IMR-90 (cell line): ENCODE measurements around the gene CSRNP3. TPM values are rescaled to one million over a fixed set of nuclear protein-coding genes. Genes with fewer than 3 reads are reported as not detected.

Experiments
- ATAC-seq: fragments of 200-7000 bp; cut with Tn5 transposase; 2 replicates; pipeline ENCODE4 v1.9.1; 2020; ENCODE audit warnings: low read depth, mild to moderate bottlenecking, moderate library complexity
- BruUV-seq: library from RNA; stranded (reverse); fragments of 400-500 nt; replicated peaks from 2 replicates; lab custom pipeline; 2021; lab: Mats Ljungman, UMichigan
- CTCF ChIA-PET: fragments of 300-600 bp; formaldehyde crosslinking; extraction: SDS; loops from one replicate; lab custom pipeline; 2021; ENCODE audit warnings: antibody characterized with exemption; lab: Yijun Ruan, JAX
- POLR2A ChIA-PET: fragments of 300-600 bp; sonication (Branson Sonifier 250); formaldehyde crosslinking; loops from one replicate; lab custom pipeline; 2022; ENCODE audit warnings: antibody characterized with exemption; ENCODE audit not compliant: unreplicated experiment; lab: Charles Lee
- DNase-seq: peaks from one replicate; pipeline ENCODE4 v3.0.0; 2013
- H2AFZ ChIP-seq: replicated peaks from 2 replicates; pipeline ENCODE3; 2013; ENCODE audit warnings: low read length, mild to moderate bottlenecking; ENCODE audit not compliant: poor library complexity
- H2AK5ac ChIP-seq: 2 replicates; pipeline ENCODE4 v1.6.1; 2013; ENCODE audit warnings: low read depth, low read length, inconsistent platforms
- H2AK9ac ChIP-seq: replicated peaks from 2 replicates; pipeline ENCODE3; 2013; ENCODE audit warnings: mild to moderate bottlenecking, low read depth, low read length, moderate library complexity; ENCODE audit not compliant: poor library complexity
- H2BK120ac ChIP-seq: 2 replicates; pipeline ENCODE4 v1.6.1; 2013; ENCODE audit warnings: low read depth, low read length, inconsistent platforms
- H2BK15ac ChIP-seq: 3 replicates; pipeline ENCODE4 v1.6.1; 2013; ENCODE audit warnings: low read depth, low read length, inconsistent platforms
- H2BK20ac ChIP-seq: 2 replicates; pipeline ENCODE4 v1.6.1; 2013; ENCODE audit warnings: low read depth, mild to moderate bottlenecking, inconsistent platforms, low read length, moderate library complexity
- H2BK5ac ChIP-seq: 2 replicates; pipeline ENCODE4 v1.6.1; 2013; ENCODE audit warnings: mild to moderate bottlenecking, low read depth, low read length, inconsistent platforms; ENCODE audit not compliant: poor library complexity, severe bottlenecking
- H3K14ac ChIP-seq: replicated peaks from 2 replicates; pipeline ENCODE4 v1.6.1; 2013; ENCODE audit warnings: low read depth, low read length, inconsistent platforms
- H3K18ac ChIP-seq: 2 replicates; pipeline ENCODE4 v1.6.1; 2013; ENCODE audit warnings: low read depth, low read length, control low read depth
- H3K23ac ChIP-seq: 2 replicates; pipeline ENCODE4 v1.6.1; 2013; ENCODE audit warnings: low read depth, low read length, inconsistent platforms
- H3K27ac ChIP-seq: 2 replicates; pipeline ENCODE4 v1.5.1; 2013; ENCODE audit warnings: mild to moderate bottlenecking, control low read depth, low read length; ENCODE audit not compliant: insufficient read depth
- H3K27me3 ChIP-seq: 2 replicates; pipeline ENCODE4 v1.6.1; 2013; ENCODE audit warnings: low read length; ENCODE audit not compliant: control insufficient read depth, insufficient read depth
- H3K36me3 ChIP-seq: 2 replicates; pipeline ENCODE4 v1.6.1; 2013; ENCODE audit warnings: low read length, mixed read lengths; ENCODE audit not compliant: control insufficient read depth, insufficient read depth
- H3K4ac ChIP-seq: 2 replicates; pipeline ENCODE4 v1.6.1; 2013; ENCODE audit warnings: low read depth, low read length, inconsistent platforms
- H3K4me1 ChIP-seq: 2 replicates; pipeline ENCODE4 v1.6.1; 2013; ENCODE audit warnings: low read length, mixed read lengths; ENCODE audit not compliant: control insufficient read depth, insufficient read depth
- H3K4me2 ChIP-seq: 2 replicates; pipeline ENCODE4 v1.6.1; 2013; ENCODE audit warnings: low read depth, mild to moderate bottlenecking, control low read depth, low read length, moderate library complexity
- H3K4me3 ChIP-seq: 2 replicates; pipeline ENCODE4 v1.5.1; 2013; ENCODE audit warnings: low read depth, mild to moderate bottlenecking, control low read depth, low read length, moderate library complexity; ENCODE audit not compliant: insufficient read depth
- H3K56ac ChIP-seq: 2 replicates; pipeline ENCODE4 v1.6.1; 2013; ENCODE audit warnings: low read length, inconsistent platforms; ENCODE audit not compliant: insufficient read depth; ENCODE audit errors: extremely low read depth
- H3K79me1 ChIP-seq, 2 experiments: 2 replicates each; pipeline ENCODE4 v1.6.1; 2013; ENCODE audit warnings: low read length in 2 of 2, inconsistent platforms in 1 of 2, low read depth in 1 of 2
- H3K9ac ChIP-seq: 2 replicates; pipeline ENCODE4 v1.6.1; 2013; ENCODE audit warnings: low read depth, low read length, control low read depth
- H3K9me1 ChIP-seq: 2 replicates; pipeline ENCODE4 v1.6.1; 2013; ENCODE audit warnings: low read length, inconsistent platforms; ENCODE audit not compliant: insufficient read depth
- H3K9me3 ChIP-seq: 2 replicates; pipeline ENCODE4 v1.6.1; 2013; ENCODE audit warnings: low read length; ENCODE audit not compliant: control insufficient read depth, insufficient read depth
- H4K20me1 ChIP-seq: 2 replicates; pipeline ENCODE4 v1.6.1; 2013; ENCODE audit warnings: low read length, inconsistent platforms; ENCODE audit not compliant: insufficient read depth
- H4K5ac ChIP-seq: 2 replicates; pipeline ENCODE4 v1.6.1; 2013; ENCODE audit warnings: mild to moderate bottlenecking, low read depth, low read length, control low read depth
- H4K8ac ChIP-seq, 2 experiments: 2 replicates each; pipeline ENCODE4 v1.6.1; 2013; ENCODE audit warnings: low read depth in 2 of 2, low read length in 2 of 2, control low read depth in 1 of 2, inconsistent platforms in 1 of 2
- H4K91ac ChIP-seq: 2 replicates; pipeline ENCODE4 v1.6.1; 2013; ENCODE audit warnings: low read depth, low read length, inconsistent platforms; ENCODE audit not compliant: insufficient read depth
- BHLHE40 ChIP-seq: fragments of 150-350 bp; IDR thresholded peaks from 2 replicates; pipeline ENCODE4 v1.6.1; 2016; ENCODE audit warnings: mild to moderate bottlenecking, low read depth, low read length
- CEBPB ChIP-seq: IDR thresholded peaks from 2 replicates; pipeline ENCODE4 v1.6.1; 2012; ENCODE audit warnings: low read depth, low read length, improper control_type of control experiment
- CHD1 ChIP-seq: IDR thresholded peaks from 2 replicates; pipeline ENCODE4 v1.6.1; 2012; ENCODE audit warnings: low read depth, low read length, improper control_type of control experiment
- CTCF ChIP-seq: conservative IDR thresholded peaks from 2 replicates; pipeline ENCODE4 v1.5.1; 2012; ENCODE audit warnings: mild to moderate bottlenecking, low read depth, low read length, improper control_type of control experiment
- ELK1 ChIP-seq: fragments of 150-350 bp; IDR thresholded peaks from 2 replicates; pipeline ENCODE4 v1.6.1; 2016; ENCODE audit warnings: low read depth, mild to moderate bottlenecking, low read length, moderate library complexity, borderline replicate concordance
- FOS ChIP-seq: fragments of 150-350 bp; IDR thresholded peaks from 2 replicates; pipeline ENCODE4 v1.6.1; 2016; ENCODE audit warnings: low read depth, low read length
- MAFK ChIP-seq: IDR thresholded peaks from 2 replicates; pipeline ENCODE4 v1.6.1; 2012; ENCODE audit warnings: low read depth, low read length, improper control_type of control experiment
- MAZ ChIP-seq: IDR thresholded peaks from 2 replicates; pipeline ENCODE4 v1.6.1; 2012; ENCODE audit warnings: low read depth, mild to moderate bottlenecking, low read length, improper control_type of control experiment, moderate library complexity, borderline replicate concordance
- MXI1 ChIP-seq: IDR thresholded peaks from 2 replicates; pipeline ENCODE4 v1.6.1; 2012; ENCODE audit warnings: low read depth, mild to moderate bottlenecking, low read length, moderate library complexity, borderline replicate concordance
- NFE2L2 ChIP-seq: fragments of 150-350 bp; IDR thresholded peaks from 2 replicates; pipeline ENCODE4 v1.6.1; 2016; ENCODE audit warnings: low read depth, mild to moderate bottlenecking, low read length
- POLR2A ChIP-seq: IDR thresholded peaks from 2 replicates; pipeline ENCODE4 v1.6.1; 2012; ENCODE audit warnings: mild to moderate bottlenecking, low read depth, low read length
- RAD21 ChIP-seq: IDR thresholded peaks from 2 replicates; pipeline ENCODE4 v1.6.1; 2012; ENCODE audit warnings: low read length, improper control_type of control experiment
- RCOR1 ChIP-seq: IDR thresholded peaks from 2 replicates; pipeline ENCODE4 v1.6.1; 2012; ENCODE audit warnings: mild to moderate bottlenecking, low read length, improper control_type of control experiment; ENCODE audit not compliant: insufficient replicate concordance
- RFX5 ChIP-seq: IDR thresholded peaks from 2 replicates; pipeline ENCODE4 v1.8.0; 2012; ENCODE audit warnings: low read depth, mild to moderate bottlenecking, low read length, moderate library complexity
- SMC3 ChIP-seq: fragments of 150-350 bp; IDR thresholded peaks from 2 replicates; pipeline ENCODE4 v1.6.1; 2016; ENCODE audit warnings: low read depth, mild to moderate bottlenecking, antibody characterized with exemption, low read length, moderate library complexity
- USF2 ChIP-seq: fragments of 150-350 bp; IDR thresholded peaks from 2 replicates; pipeline ENCODE4 v1.6.1; 2017; ENCODE audit warnings: mild to moderate bottlenecking, antibody characterized with exemption, low read length, low read depth
- WGBS, 2 experiments: methylation state at CpG; one replicate each; pipeline versions ENCODE4 v1.1.5 to v1.1.7; 2013; ENCODE audit warnings: missing lambda C conversion rate in 2 of 2; ENCODE audit not compliant: insufficient read length in 1 of 2; ENCODE audit errors: extremely low coverage in 2 of 2; 5-methylcytosine and 5-hydroxymethylcytosine counted together
- dilution Hi-C: fragments of 300-500 bp; cut with HindIII; formaldehyde crosslinking; loops from one replicate; pipeline ENCODE4 v1.14.3; 2018; ENCODE audit warnings: low sequenced_read_pairs; ENCODE audit not compliant: unreplicated experiment
- in situ Hi-C: fragments of 300-500 bp; cut with MboI; formaldehyde crosslinking; loops from 3 replicates; pipeline ENCODE4 v1.14.3; 2019; ENCODE audit warnings: low sequenced_read_pairs, inconsistent platforms, mixed read lengths
- intact Hi-C: fragments of 100-400 bp; cut with micrococcal nuclease; formaldehyde crosslinking; loops from 2 replicates; pipeline ENCODE4 v1.10.0; 2022
- polyA plus RNA-seq, 3 experiments: library from polyadenylated mRNA; depleted of rRNA; stranded (reverse); fragments of >200 nt; gene quantifications; 2 replicates each; pipeline ENCODE4 v1.2.3, GENCODE V29; 2012; ENCODE audit warnings: low replicate concordance in 1 of 3
- total RNA-seq: library from RNA; depleted of rRNA; stranded (reverse); fragments of >200 nt; gene quantifications from 2 replicates; pipeline ENCODE4 v1.2.3, GENCODE V29; 2012

CSRNP3 gene
- total and polyA plus RNA-seq, 2 of the 4 experiments (the other 2 are of a cell fraction) = 0.21 to 0.72 TPM

- Histone ChIP-seq H3K4me2 (no peak overlapping the region), H3K27me3 (no peaks in the 10 kb centered on the region), H2BK5ac (no peak overlapping the region), H3K56ac (no peak overlapping the region), H4K5ac (no peak overlapping the region), H2AK9ac (no peak overlapping the region), H2AK5ac (no peak overlapping the region), H3K18ac (no peak overlapping the region), H2BK15ac (no peak overlapping the region), H3K9me1 (no peaks in the 10 kb centered on the region), H4K8ac (no peak overlapping the region), H3K79me1 (no peaks in the 10 kb centered on the region), H3K9me3 (no peaks in the 10 kb centered on the region), H2BK120ac (no peak overlapping the region), H3K4me1 (no peaks in the 10 kb centered on the region), H3K14ac (no peak overlapping the region), H3K27ac (no peak overlapping the region), H2BK20ac (no peak overlapping the region), H3K9ac (no peak overlapping the region), H2AFZ (no peak overlapping the region), H3K4ac (no peak overlapping the region), H3K36me3 (no peaks in the 10 kb centered on the region), H4K91ac (no peak overlapping the region), H3K23ac (no peak overlapping the region), H3K4me3 (no peak overlapping the region), H4K20me1 (no peaks in the 10 kb centered on the region)
- TF ChIP-seq BHLHE40 (no peak), MAFK (no peak), MXI1 (no peak), CHD1 (no peak), RFX5 (no peak), CTCF (no peak), RAD21 (no peak), MAZ (no peak), CEBPB (no peak), ELK1 (no peak), RCOR1 (no peak), SMC3 (no peak), NFE2L2 (no peak), FOS (no peak), USF2 (no peak), POLR2A (no peak)
- no peak for DNase-seq
- no peak for ATAC-seq
- ChIA-PET CTCF (interaction anchor here (0.9 kb wide), 1 partner anchor 8 kb away, joined by 3 read pairs; no protein-coding TSS in a partner anchor), POLR2A (no interaction called here)
- in situ Hi-C loops = no loop called here
- BruUV-seq = no TSS peak
- intact Hi-C loops = no loop called here
- dilution Hi-C loops = no loop called here
- no CpG with 5 or more reads among the region's 1 CpG for WGBS, 2 experiments
Measured at GRCh38 chr2:165639504-165639903, 170.0 kb downstream of the CSRNP3 start.
